Peyer's patch (tissue), 4 donors: ENCODE results near the gene CALML3.

Source experiments
- CTCF ChIP-seq, 6 experiments: fragments of 450-650 bp in 4 of 6; fragments of 200-600 bp in 2 of 6; sonication (generic) in 1 of 6; IDR thresholded peaks; one replicate each; pipeline ENCODE4 v1.5.1; 2017 to 2019; ENCODE audit warnings: antibody characterized with exemption in 6 of 6, mild to moderate bottlenecking in 3 of 6, moderate library complexity in 1 of 6
- POLR2A ChIP-seq, 2 donors: fragments of 450-650 bp; IDR thresholded peaks; one replicate each; pipeline ENCODE4 v1.5.1; 2017; ENCODE audit warnings: antibody characterized with exemption in 2 of 2, mild to moderate bottlenecking in 2 of 2, moderate library complexity in 2 of 2

GRCh38 chr10:5556576-5556975 is 31.8 kb downstream of the CALML3 start:
- TF ChIP-seq CTCF (IDR thresholded peaks at IDR 0.05) (no peak), POLR2A (IDR thresholded peaks at IDR 0.05) (no peak)
